Stimulated activated naive B cell treated with anti-CD40 and anti-IgM and Interleukin-4, amounts not matched to agents 10 μg/mL and 1 μg/mL and 100 μg/mL, for 72 hours (primary cell): ENCODE measurements around the gene RPL11.
A peak's percentile ranks its signal among the peaks of the same experiment; 100 is the strongest.
"Not testable (repeated sequence)": the region's sequence is repeated elsewhere in the genome, so short reads cannot be mapped to it uniquely, and the experiment has no call there.

ENCODE experiments used
- ATAC-seq, 2 donors: fragments of 150-1000 bp; cut with Tn5 transposase; replicated peaks; 2 replicates each; pipeline ENCODE4 v1.10.0; 2021; ENCODE audit warnings: moderate library complexity in 1 of 2
- DNase-seq: peaks from one replicate; pipeline ENCODE4 v3.0.0; 2021
- H3K27ac Mint-ChIP-seq: one replicate; pipeline ENCODE4 v1.8.0; 2022; ENCODE audit warnings: mild to moderate bottlenecking, mixed read lengths
- H3K27me3 Mint-ChIP-seq, 2 donors: one replicate each; pipeline ENCODE4 v1.8.0; 2022; ENCODE audit warnings: mixed read lengths in 2 of 2
- H3K36me3 Mint-ChIP-seq, 2 donors: one replicate each; pipeline ENCODE4 v1.8.0; 2022; ENCODE audit warnings: mixed read lengths in 2 of 2, mild to moderate bottlenecking in 1 of 2
- H3K4me1 Mint-ChIP-seq, 2 donors: one replicate each; pipeline ENCODE4 v1.8.0; 2022; ENCODE audit warnings: mixed read lengths in 2 of 2, mild to moderate bottlenecking in 1 of 2
- H3K4me3 Mint-ChIP-seq, 2 donors: one replicate each; pipeline ENCODE4 v1.8.0; 2022; ENCODE audit warnings: mild to moderate bottlenecking in 2 of 2, mixed read lengths in 2 of 2, moderate library complexity in 1 of 2
- H3K9me3 Mint-ChIP-seq, 2 donors: one replicate each; pipeline ENCODE4 v1.8.0; 2022; ENCODE audit warnings: mixed read lengths in 2 of 2, mild to moderate bottlenecking in 1 of 2

Gene RPL11

DNA sequence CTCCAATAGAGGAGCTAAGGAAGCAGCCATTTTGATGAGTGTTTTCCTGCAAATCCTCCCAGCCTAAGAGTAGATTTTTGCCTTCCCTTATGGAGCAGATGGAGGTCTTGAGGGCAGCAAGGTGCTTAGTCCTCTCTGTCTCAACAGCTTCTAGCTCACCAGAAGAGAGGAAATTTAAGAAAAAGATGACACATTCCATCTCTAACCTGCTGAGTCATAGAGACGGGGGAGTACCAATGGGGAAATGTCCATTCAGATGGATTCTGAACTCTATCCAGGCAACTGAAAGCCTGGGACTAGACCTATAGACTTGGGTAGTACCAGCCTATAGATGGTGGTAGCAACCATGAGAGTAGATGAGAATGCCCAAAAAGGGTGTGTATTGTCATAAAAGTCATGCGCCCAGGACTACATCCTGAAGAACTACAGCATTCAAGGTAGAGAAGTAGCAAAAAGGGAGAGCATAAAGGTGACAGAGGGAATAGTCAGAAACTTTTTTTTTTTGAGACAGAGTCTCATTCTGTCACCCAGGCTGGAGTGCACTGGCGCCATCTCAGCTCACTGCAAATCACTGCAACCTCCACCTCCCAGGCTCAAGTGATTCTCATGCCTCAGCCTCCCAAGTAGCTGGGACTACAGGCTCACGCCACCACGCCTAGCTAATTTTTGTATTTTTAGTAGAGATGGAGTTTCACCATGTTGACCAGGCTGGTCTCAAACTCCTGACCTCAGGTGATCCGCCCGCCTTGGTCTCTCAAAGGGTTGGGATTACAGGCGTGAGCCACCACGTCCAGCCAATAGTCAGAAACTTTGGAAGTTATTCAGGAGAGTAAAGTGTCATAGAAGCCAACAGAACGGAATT lies 41.0 kb downstream of the RPL11 start:
- peaks cover 17 to 21% of the 10 kb centered on the region in 2 donors for H3K36me3 Mint-ChIP-seq
- no peak for ATAC-seq
- no peak for DNase-seq
- H3K4me1 Mint-ChIP-seq, result peaks cover 34 to 50% of the 10 kb centered on the region in 2 donors
- peaks cover 0 to 3% of the 10 kb centered on the region in 2 donors for H3K9me3 Mint-ChIP-seq
- no peak overlapping the region for H3K27ac Mint-ChIP-seq
- no peak overlapping the region for H3K4me3 Mint-ChIP-seq
- H3K27me3 Mint-ChIP-seq, result no peaks in the 10 kb centered on the region

DNA sequence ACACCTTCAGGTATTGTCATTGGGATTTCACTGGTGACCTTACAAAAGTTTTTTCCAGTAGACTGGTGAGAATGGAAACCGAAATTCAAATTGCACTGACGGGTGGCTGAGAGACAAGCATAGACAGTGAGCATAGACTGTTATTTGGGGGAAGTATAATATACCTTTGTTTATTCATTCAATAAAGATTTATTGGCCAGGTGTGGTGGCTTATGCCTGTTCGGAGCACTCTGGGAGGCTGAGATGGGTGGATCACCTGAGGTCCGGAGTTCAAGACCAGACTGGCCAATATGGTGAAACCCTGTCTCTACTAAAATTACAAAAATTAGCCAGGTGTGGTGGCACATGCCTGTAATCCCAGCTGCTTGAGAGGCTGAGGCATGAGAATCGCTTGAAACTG lies 41.7 kb downstream of the RPL11 start:
- H3K27ac Mint-ChIP-seq, ATAC-seq, H3K4me3 Mint-ChIP-seq, DNase-seq, H3K27me3 Mint-ChIP-seq, H3K9me3 Mint-ChIP-seq: not testable (repeated sequence)
- Mint-ChIP-seq H3K4me1 (peaks cover 32 to 49% of the 10 kb centered on the region in 2 donors), H3K36me3 (peaks cover 16 to 25% of the 10 kb centered on the region in 2 donors)

DNA sequence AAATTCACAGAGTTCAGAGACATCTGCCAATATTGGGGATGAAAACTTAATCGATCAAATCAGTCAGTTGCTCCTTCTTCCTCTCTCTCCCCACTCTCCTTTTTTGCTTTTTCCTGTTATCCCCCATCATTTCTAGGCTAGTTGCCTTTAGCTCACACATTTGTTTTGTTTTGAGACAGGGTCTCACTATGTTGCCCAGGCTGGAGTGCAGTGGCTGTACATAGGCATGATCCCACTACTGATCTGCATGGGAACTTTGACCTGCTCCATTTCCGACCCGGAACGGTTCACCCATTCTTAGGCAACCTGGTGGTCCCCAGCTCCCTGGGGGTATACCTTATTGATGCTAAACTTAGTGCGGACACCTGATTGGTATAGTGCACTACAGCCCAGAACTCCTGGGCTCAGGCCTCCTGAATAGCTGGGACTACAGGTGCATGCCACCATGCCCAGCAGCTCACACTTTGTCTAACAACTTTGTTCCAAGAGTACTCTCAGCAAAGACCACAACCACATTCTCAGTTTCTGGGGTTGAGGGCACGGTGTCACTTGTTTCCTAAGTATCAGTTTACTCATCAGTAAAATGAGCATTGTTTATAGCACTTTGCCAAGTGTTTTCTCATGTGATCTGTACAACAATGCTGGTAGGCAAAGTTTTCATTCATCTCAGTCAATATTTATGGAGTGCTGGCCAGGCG lies 45.0 kb downstream of the RPL11 start:
- peaks cover 16 to 24% of the 10 kb centered on the region in 2 donors for H3K4me1 Mint-ChIP-seq
- no peak overlapping the region for H3K4me3 Mint-ChIP-seq
- no peak overlapping the region for H3K27ac Mint-ChIP-seq
- peaks cover 13 to 23% of the 10 kb centered on the region in 2 donors for H3K36me3 Mint-ChIP-seq
- DNase-seq, result no peak
- ATAC-seq, result peak; percentile 42 to 44
- H3K9me3 Mint-ChIP-seq, result peaks cover 0 to 3% of the 10 kb centered on the region in 2 donors
- H3K27me3 Mint-ChIP-seq, result no peaks in the 10 kb centered on the region

DNA sequence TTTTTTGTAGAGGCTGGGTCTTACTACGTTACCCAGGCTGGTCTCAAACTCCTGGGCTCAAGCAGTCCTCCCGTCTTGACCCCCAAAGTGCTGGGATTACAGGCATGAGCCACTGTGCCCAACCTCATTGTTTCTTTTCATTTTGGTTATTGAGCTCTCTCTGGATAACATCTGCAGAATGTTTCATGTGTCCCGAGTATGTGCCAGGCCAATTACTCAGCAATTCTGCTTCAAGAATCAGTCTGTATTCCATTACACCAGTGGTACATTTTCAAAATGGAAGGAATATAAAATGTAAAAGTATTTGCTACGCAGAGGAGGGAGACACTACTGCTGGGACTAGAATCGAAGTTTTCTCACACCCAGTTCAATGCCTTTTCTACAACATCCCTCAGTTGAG lies 50.0 kb downstream of the RPL11 start:
- Mint-ChIP-seq H3K27me3 (no peaks in the 10 kb centered on the region), H3K36me3 (peaks cover 14 to 17% of the 10 kb centered on the region in 2 donors), H3K4me1 (peaks cover 21 to 41% of the 10 kb centered on the region in 2 donors), H3K27ac (no peak overlapping the region), H3K9me3 (no peaks in the 10 kb centered on the region), H3K4me3 (peak overlapping the region in 1 of 2 donors; percentile 48)
- no peak for ATAC-seq
- no peak for DNase-seq

DNA sequence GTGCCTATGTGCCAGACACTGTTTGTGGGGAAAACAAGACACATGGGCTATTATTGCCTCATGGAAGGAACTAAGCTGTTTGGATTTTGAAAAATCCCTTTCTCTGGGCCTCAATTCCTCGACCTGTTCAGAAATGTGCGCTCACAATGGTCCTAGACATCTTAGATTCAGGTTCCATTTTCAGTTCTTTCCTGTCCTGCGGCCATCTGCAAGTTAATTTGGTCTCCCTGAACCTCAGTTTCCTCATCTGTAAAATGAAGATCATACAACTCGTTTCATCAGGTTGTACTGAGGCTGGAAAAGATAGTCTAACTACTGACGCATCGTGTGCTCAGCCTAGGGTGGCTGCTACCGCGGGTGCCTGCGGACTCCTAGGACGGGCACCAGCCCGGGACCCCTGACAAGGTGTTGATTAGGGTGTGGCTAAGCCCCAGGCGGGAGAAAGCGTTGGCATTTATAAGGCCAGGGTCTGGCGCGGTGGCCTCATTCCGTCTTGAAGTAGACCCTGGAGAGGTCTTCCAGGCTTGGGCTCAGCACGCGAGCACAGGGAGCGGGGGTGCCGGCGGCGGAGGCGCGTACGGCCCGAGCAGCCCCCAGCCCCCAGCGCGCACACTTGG lies 51.2 kb downstream of the RPL11 start:
- ATAC-seq (peak; percentile 49 to 51), DNase-seq (no peak)

DNA sequence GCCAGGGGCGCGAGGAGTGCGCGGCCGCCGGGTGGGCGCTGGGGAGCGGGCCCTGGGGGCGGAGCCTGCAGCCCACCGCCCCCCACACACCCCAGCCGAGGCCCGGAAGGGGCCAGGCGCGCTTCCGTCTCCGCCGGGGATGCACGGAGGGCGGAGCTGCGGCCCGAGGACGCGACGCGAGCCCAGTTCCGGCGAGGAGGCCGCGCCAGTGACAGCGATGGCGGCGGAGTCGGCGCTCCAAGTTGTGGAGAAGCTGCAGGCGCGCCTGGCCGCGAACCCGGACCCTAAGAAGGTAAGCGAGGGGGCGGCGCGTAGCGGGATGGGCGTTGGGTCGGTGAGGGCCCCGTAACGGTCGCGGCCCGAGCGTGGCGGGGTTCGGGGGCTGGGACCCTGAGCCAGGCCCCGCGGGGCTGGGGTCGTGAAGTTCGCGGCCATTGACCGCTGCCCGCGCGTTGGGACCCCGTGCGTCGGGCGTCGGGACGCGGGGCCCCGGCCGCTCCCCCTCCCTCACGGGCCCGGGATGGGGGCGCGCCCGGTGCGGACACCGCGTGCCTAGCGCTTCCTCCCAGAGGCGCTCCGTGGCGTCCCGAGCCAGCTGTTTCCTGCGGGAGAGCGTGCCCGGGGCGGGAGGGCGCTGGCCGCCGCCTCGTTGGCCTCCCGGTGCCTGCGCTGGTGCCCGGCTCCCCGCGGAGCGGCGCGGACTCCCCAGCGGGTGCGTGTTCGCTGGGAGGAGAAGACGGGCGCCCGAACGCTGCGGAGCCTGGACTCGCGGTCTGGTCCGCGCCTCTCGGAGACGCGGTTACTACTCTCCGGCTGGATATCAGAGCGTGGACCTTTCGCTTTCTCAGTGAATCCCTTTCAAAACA lies 51.9 kb downstream of the RPL11 start, which contains the start of gene ELOA:
Gene ELOA, plus strand, starts transcription at position 185 of the 866 bp plus-strand sequence. Its CDS starts 33 bp downstream, at position 218.
- H3K36me3 Mint-ChIP-seq, result peaks cover 17 to 21% of the 10 kb centered on the region in 2 donors

More for the DNA sequence above, 51.2 kb downstream of the RPL11 start:
- Mint-ChIP-seq H3K4me1 (peaks cover 30 to 53% of the 10 kb centered on the region in 2 donors), H3K9me3 (no peaks in the 10 kb centered on the region), H3K36me3 (peaks cover 17 to 26% of the 10 kb centered on the region in 2 donors), H3K27ac (peak overlapping the region; percentile 98), H3K4me3 (peak overlapping the region; percentile 92 to 95), H3K27me3 (no peaks in the 10 kb centered on the region)

DNA sequence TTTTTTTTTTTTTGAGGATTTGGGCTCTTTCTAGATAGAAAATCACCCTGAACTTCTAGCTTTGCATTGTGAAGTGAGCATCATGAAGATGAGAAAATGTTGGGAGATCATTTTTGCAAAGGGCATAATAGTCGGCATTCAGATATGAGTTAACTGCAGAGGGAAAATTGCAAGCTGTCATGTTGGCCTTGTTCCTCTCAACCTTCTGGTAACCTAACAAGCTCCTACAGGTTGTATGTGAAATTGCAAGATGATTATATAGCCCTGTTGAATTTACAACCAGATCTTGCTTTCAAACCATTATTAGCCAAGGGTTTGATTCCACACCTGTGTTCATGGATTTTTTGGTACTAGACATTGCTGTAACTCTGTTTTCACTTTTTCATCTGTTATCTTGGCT lies 53.9 kb downstream of the RPL11 start:
- ATAC-seq (no peak), DNase-seq (no peak)
- Mint-ChIP-seq H3K27ac (no peak overlapping the region), H3K9me3 (no peaks in the 10 kb centered on the region), H3K27me3 (no peaks in the 10 kb centered on the region), H3K36me3 (peaks cover 18 to 30% of the 10 kb centered on the region in 2 donors), H3K4me3 (peak overlapping the region; percentile 32 to 59), H3K4me1 (peaks cover 37 to 56% of the 10 kb centered on the region in 2 donors)

More for the DNA sequence above, 51.9 kb downstream of the RPL11 start, which contains the start of gene ELOA:
- Mint-ChIP-seq H3K27ac (peak within 1 kb of the TSS; percentile 98), H3K4me3 (peak within 1 kb of the TSS; percentile 92 to 95), H3K4me1 (peaks cover 34 to 53% of the 10 kb centered on the region in 2 donors), H3K27me3 (no peaks in the 10 kb centered on the region), H3K9me3 (no peaks in the 10 kb centered on the region)
- peak; percentile 92 to 95 for ATAC-seq
- peak; percentile 71 for DNase-seq
